Amniotic stem cell (primary cell): Measurements from ENCODE around the gene ALDH1L2.
"Not testable (repeated sequence)": the region's sequence is repeated elsewhere in the genome, so short reads cannot be mapped to it uniquely, and the experiment has no call there.

ENCODE experiments used
- DNase-seq: peaks from one replicate; lab custom pipeline; 2025; lab: John Stamatoyannopoulos, UW

The ALDH1L2 gene

GRCh38 chr12:105084251-105085250 lies at the start of gene ALDH1L2:
ALDH1L2 (minus strand) TSS chr12:105084458; CDS start chr12:105084436, 22 bp downstream.
- peak; percentile 58 for DNase-seq

GRCh38 chr12:105120551-105120950 lies 36.3 kb upstream of the ALDH1L2 start:
- DNase-seq, result no peak

GRCh38 chr12:105116969-105117368 lies 32.7 kb upstream of the ALDH1L2 start:
- no peak for DNase-seq

- no peak for DNase-seq
Observed at GRCh38 chr12:105113094-105113493, 28.8 kb upstream of the ALDH1L2 start.

GRCh38 chr12:105110851-105111250 lies 26.6 kb upstream of the ALDH1L2 start:
- DNase-seq, result no peak

- DNase-seq, result no peak
Observed at GRCh38 chr12:105109465-105110212, 25.4 kb upstream of the ALDH1L2 start.

GRCh38 chr12:105107494-105108371 lies 23.5 kb upstream of the ALDH1L2 start, which contains the start of gene WASHC4:
WASHC4 (plus strand) TSS chr12:105107731; CDS start chr12:105107801, 70 bp downstream.
- DNase-seq, result peak; percentile 82

- DNase-seq, result no peak
Observed at GRCh38 chr12:105107171-105107493, 22.9 kb upstream of the ALDH1L2 start.

- DNase-seq, result no peak
Observed at GRCh38 chr12:105106621-105107020, 22.4 kb upstream of the ALDH1L2 start.

- DNase-seq, result no peak
Observed at GRCh38 chr12:105104762-105105161, 20.5 kb upstream of the ALDH1L2 start.

GRCh38 chr12:105102673-105103072 lies 18.4 kb upstream of the ALDH1L2 start:
- DNase-seq, result no peak

- no peak for DNase-seq
Observed at GRCh38 chr12:105100998-105101397, 16.7 kb upstream of the ALDH1L2 start.

- DNase-seq, result peak; percentile 59
Observed at GRCh38 chr12:105100207-105100985, 16.1 kb upstream of the ALDH1L2 start.

GRCh38 chr12:105099356-105099755 lies 15.1 kb upstream of the ALDH1L2 start:
- DNase-seq, result no peak

- not testable (repeated sequence) for DNase-seq
Observed at GRCh38 chr12:105095338-105095737, 11.1 kb upstream of the ALDH1L2 start.

GRCh38 chr12:105092336-105092735 lies 8.1 kb upstream of the ALDH1L2 start:
- no peak for DNase-seq

- DNase-seq, result no peak
Observed at GRCh38 chr12:105091476-105092206, 7.4 kb upstream of the ALDH1L2 start.

GRCh38 chr12:105090361-105090760 lies 6.1 kb upstream of the ALDH1L2 start:
- no peak for DNase-seq

GRCh38 chr12:105089817-105090216 lies 5.6 kb upstream of the ALDH1L2 start:
- no peak for DNase-seq

GRCh38 chr12:105085501-105085900 lies 1.2 kb upstream of the ALDH1L2 start:
- no peak for DNase-seq
